Activated T-cell treated with anti-CD3 and anti-CD28 coated beads for 48 hours (primary cell): ENCODE results near the gene GNS.

ENCODE experiments used
- DNase-seq: peaks from one replicate; pipeline ENCODE4 v3.0.0-alpha.2; 2020; ENCODE audit warnings: low read depth

Gene GNS

DNA sequence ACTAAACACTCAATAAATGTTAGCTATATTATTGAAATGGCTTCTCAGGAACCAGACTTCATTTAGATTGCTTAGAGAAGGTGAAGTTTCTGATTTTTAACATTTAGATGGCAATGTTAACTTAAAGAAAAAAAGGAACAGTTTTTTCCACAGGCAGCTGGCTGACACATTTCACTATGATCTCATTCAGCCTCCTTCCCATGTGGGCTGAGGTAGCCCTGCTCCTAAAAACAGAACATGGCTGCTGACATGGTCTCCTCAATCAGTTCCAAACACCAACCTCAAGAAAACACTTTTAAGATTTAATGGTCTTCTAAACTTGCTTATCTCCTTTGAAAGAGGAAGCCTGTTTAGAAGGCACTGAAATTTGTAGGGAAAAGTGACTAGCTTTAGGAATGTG, 23.8 kb downstream of the GNS start:
- no peak for DNase-seq

DNA sequence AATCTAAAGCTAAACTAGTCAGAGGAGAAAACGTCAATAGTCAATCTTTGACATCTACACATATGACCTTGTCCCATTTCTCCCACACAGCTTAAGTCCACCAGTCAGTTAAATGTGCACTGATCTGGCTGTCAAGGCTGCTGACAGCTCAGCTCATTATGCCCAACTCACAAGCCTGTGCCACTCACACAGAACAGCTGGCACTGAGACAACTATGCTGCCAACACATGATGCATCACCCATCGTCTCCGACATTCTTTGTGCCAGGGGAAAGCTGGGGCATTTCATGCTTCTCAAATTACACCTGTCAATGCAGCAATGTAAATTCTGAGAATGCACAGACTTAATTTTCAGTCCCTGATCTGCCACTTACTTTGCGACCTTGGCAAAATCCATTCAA, 25.3 kb downstream of the GNS start:
- no peak for DNase-seq

DNA sequence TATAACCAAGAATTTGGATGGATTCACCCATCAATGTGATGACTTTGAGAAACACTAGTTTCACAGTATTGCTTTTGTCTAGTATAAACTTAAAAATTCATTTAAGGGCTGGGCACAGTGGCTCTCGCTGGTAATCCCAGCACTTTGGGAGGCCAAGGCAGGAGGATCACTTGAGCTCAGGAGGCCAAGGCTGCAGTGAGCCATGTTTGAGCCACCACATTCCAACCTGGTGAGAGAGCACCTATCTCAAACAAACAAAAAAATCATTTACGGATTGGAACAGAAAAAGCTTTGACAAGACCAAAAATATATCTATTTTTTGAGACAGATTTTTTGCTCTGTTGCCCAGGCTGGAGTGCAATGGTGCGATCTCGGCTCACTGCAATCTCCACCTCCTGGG, 27.5 kb downstream of the GNS start:
- no peak for DNase-seq

DNA sequence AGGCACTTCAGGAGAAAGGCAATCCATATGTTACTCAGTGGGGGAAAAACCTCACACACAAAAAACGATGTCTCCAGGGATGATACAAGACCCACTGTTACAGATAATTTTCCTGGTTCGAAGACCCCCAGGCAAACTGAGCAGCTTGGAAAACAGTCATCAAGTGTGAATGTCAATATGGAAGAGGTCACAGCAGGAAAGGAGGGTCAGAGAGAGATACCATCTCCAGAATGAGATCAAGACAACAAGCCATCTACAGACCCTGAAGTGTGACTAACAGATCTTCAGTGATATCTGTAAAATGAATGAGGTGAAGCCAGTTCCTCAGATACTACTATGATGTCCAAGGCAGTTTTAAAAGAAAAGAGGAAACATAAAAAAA, 28.6 kb downstream of the GNS start:
- DNase-seq: no peak

DNA sequence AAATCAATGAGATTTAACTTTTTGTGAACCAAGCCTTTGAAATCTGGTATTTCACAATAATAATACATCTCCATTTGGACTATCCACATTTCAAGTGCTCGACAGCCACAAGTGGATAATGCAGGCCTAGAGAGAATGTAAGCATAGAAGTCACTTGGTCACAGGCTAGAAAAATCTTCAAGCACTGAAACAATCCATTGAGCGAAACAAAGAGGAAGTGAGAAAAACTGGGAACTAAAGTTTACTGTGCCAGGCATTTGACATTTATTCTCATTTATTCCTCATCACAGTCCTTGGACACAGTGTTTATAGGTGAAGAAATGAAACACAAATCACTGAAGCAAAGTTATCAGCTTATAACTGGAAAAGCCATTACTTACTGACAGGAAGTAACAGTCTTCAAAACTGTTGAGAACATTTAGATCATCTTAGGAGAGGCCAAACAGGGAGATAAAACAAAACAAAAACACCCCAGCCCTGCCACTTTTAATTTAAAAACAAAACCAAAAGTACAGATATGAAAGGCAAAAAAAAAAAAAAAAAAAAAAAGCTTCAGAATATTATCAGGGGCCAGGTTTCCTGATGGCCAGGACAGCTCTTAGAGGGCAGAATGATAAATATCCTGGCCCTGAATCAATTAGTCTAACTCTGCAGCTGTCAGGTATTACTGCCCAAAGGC, 29.2 kb downstream of the GNS start:
- DNase-seq: no peak

DNA sequence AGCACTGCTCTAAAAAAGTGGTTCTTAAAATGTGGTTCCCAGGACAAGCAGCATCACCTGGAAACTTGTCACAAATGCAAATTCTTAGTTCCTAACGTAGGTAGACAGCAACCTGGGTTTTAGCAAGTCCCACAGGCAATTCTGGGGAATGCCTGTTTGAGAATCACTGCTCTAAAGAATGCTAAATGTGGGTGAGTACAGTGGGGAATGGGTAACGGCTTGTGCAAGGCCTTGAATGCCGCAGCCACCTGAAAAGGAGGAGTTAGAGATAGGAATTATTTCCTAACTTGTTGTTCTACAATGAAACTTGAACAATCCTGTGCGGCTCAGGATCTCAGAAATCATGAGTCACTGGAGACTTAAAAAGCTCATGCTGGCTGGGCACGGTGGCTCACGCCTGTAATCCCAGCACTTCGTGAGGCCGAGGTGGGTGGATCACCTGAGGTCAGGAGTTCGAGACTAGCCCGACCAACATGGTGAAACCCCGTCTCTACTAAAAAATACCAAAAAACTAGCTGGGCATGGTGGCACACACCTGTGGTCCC, 34.9 kb downstream of the GNS start:
- no peak for DNase-seq

DNA sequence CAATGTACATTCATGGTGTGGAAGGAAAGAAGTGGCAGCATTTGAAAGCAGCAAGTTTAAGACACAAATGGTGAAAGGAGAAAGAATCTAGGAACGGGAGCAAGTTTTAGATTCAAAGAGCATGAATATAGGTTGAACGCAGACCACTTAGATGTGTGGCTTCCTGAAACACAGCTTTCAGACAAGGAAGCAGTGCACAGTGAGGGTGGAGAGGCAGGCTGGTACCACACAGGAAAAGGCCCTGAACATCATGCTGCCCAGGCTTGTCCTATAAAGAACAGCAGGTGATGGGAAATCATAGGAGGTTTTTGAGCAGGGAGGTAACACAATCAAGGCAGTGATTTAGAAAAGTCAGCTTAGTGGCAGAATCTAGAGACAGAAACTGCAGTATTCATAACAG, 35.6 kb downstream of the GNS start:
- no peak for DNase-seq

DNA sequence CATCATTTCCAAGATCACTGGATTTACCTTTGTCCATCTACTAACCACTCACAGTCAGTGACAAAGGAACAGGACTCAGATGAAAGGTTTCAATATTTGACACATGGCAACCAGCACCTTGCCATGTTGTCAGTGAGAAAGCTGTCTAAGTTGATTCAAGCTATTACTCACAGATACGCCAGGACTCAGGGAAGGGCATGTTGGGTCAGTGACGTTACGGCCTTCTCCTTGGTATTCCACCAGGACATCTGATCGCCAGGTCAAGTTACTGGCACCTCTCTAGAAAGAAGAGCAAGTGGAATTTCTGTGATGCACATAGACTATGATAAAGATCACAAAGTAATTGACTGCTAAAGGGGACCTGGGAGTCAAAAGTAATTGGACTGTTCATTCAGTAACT, 36.4 kb downstream of the GNS start:
- no peak for DNase-seq

DNA sequence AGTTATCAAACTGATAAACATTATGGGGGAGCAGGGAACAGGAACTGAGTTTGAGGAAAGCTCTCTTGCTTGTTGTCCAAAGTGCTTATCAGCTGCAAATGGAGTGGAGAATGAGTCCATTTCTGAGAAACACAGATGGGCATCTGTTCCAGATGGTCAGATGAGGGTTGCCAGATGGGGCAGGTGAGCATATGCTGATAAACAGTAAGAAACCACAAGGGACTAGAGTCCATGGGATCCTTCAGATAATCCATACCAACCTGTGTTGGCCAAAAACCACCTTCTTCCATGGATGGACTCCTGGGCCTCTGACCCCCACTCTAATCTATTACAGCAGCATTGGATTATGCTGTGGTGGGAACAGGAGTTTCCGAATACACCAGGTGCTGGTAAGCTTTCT, 38.3 kb downstream of the GNS start:
- no peak for DNase-seq

DNA sequence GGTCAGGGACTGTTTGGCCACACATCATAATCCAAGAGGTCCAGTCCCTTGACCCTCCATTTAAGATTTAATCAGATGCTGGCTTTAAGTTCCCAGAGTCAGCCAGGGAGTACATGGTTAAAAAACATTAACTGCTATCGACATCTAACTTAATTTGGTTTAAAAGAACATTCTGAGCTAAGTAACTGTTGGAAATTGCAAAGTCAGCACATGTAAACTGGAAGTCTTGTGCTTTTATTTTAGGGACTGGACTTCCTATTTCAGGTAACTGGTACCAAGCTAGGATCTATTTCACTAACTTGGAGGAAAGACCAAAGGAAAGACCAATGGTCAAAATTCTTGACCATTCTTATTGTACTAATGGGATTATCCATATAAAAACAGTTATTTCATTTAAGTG, 40.6 kb downstream of the GNS start:
- no peak for DNase-seq

DNA sequence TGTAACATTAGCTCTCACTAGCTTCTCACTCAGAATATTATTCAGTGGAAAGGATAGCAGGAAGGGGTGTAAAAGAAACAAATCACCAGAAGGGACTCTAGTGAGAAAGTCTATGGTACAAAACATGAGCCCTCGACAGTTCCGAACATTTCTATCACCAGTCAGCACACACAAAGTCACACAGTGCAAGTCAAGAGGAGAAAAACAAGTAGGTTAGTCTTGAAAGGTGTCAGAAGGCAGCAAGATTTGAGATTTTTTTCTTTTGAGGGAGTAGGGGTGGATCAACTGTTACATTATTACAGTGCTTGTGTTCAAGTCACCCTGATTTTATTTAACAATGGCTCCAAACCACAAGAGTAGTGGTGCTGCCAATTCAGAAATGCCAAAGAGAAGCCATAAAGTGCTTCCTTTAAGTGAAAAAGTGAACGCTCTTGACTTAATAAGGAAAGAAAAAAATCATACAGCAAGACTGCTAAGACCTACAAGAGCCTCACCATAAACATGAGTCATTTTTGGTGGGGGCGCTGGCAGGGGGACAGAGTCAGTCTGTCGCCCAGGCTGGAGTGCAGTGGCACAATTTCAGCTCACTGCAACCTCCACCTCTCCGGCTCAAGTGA, 42.3 kb downstream of the GNS start:
- DNase-seq: no peak

DNA sequence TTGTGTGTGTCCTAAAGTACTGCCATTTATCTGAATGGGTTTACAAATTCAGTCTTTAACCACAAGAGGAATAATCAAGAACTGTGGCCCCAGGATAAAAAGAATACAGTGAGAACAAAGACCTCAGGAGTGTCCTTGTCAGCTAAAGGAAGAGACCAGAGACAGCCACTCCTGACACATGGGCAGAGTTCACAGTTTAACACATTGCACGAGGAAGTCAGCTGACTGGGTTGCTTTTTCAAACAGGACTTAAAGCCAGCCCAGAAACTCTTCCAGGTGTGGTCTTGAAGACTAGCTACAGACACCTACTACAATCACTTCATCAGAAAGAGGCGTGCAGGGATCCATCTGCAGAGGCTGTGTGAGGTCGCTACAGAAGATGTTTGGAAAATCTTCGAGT, 42.8 kb downstream of the GNS start:
- DNase-seq: no peak

DNA sequence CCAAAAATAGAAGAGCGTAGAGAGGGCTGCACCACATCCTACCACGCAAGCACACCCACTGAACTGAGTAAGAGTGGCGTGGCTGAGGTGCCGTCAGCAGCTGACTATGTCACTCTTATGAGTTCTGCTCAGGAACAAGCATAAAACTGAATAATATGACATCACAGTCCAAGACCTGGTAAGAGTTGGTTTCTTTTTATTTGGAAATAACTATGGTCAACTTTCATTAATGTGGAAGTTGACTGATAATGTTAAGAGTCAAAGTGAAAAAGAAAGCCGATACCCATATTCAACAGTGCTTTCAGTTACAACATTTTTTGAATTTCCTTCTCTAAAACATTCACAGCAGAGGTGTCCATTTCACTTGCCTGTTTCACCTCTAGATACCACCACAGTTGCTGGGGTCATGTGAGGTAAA, 44.6 kb downstream of the GNS start:
- peak; percentile 11 for DNase-seq

DNA sequence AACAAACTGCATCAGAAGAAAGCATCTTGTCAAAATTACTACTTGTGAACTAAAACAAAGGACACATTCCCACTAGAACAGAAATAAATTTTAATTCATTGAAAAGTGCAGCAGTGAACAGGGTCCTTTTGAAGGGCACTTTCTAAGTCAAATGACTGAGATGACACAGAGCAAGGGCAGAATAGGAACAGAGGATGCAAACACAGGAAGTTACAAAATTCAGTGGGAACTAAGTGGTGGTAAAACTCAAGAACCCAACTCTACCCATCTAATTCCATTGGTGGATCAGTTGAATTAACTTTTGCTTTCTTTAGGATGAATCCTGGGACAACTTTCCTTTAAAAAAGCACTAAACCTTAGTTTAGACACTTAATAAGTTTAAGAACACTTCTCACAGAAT, 45.8 kb downstream of the GNS start:
- DNase-seq: no peak

DNA sequence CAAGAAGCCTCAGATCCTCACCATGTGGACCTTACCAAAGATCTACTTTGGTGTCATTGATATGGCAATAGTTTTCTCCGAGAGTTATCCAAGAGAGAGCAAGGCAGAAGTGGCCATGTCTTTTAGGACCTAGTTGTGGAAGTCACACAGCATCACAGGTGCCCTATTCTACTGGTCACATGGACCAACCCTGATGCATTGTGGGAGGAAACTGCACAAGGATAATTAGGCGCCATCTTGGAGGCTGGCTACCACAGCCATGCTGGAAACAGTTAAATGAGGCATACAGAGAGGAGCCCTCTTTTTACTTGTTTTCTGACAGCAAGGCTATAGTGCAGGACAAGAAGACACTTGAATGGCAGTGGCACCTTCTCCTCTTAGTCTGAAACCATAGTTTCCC, 49.8 kb downstream of the GNS start:
- DNase-seq: no peak

DNA sequence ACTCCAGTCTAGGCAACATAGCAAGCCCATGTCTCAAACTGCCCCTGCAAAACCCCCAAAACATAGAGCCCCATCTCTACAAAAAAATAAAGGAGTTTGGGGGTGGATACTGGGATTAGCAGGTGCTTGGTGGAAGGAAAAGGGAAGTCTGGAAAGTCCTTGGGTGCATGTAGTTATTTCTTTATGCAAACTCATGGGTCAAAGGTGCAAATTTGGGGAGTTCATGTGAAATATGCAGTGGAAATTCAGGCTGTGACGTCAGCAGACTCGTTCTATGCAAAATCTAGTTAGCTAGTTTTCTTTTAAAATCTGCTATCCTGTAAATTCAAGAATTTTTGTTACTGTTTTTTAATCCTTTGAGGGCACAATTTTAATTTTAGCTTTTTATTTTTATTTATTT, 51.3 kb downstream of the GNS start:
- DNase-seq: no peak

DNA sequence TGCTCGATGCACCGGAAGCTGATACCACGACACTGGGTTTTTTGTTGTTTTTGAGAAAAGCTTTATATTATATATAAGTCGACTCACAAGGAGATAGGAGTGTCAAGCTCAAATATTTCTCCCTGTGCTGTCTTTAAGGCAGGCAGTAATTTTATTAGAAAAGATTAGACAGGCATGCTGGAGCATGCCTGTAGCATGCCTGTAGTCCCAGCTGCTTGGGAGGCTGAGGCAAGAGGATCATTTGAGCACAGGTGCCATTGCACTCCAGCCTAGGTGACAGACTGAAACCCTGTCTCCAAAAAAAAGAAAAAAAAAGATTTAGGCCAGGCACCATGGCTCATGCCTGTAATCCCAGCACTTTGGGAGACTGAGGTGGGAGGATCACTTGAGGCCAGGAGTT, 51.8 kb downstream of the GNS start:
- DNase-seq: no peak

DNA sequence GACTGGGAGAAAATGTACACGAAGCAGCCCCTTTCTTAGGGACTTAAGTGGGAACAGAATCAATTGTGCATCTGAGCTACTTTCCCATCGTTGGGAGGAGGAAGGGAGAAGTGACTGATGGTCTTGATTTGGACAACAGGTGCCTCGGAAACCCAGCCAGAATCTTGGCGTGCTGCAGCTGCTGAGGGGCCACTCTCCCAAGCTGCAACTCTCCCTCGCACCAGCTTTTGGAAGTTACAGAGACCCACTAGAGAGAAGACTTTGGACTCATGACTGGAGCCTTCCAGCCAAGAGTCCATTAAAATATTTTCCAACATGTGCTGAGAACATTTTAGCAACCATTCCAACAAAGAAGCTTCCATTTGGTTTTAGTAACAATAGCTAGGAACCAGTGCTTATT, 52.3 kb downstream of the GNS start:
- DNase-seq: no peak

DNA sequence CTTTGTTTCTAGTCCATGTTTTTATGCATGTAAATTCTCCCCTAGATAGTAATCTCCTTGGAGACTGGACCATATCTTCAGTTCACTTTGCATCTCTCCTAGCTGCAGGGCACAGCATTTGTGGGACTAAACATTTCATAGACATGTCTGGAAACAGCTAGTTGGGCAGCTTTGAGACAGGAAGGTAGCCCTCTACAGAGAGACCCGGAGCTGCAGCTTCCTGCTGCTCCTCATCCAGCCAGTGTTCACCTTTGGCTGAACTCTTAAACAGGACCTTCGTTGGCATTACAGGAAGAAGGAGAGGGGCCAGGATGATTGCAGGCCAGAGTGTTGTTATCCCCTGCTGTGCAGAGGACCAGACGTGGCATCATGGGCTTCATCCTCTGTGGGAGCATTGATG, 52.9 kb downstream of the GNS start:
- no peak for DNase-seq

DNA sequence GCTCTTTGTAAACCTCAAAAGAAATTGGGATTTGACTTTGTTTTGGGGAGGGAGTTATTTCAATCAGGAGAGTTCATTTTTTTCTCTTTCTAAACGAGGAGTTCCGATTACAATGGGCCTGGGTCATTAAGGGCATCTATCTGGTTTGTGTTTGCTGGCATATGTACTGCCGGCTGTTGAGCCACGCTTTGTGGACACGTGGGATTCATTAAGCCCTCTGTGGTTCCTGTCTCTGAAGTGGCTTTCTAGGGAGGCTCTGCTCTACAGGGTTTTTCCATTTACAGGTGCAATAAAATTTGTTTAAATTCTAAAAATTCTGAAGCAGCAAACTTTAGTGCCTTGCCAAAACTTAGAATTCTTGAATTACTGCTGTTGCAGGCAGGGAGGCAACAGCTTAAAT, 57.9 kb downstream of the GNS start:
- no peak for DNase-seq

DNA sequence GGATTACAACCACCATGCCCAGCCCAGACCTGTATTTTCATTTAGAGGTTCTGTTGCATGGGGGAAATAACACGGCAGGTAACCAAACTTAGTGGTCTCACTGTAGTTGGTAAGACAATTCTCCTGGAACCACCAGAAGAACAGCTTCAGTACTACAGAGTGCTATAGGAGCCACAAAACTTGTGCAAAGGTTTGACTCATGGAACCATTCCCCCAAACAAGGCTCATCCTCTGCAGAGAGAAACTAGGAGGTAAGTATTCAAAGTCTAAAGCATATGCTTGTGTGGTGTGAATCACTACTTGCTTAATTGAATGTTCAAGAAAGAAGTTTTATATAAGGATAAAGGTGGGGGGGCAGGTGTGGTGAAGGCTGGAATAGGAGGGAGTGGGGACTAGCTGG, 58.7 kb downstream of the GNS start:
- DNase-seq: no peak

DNA sequence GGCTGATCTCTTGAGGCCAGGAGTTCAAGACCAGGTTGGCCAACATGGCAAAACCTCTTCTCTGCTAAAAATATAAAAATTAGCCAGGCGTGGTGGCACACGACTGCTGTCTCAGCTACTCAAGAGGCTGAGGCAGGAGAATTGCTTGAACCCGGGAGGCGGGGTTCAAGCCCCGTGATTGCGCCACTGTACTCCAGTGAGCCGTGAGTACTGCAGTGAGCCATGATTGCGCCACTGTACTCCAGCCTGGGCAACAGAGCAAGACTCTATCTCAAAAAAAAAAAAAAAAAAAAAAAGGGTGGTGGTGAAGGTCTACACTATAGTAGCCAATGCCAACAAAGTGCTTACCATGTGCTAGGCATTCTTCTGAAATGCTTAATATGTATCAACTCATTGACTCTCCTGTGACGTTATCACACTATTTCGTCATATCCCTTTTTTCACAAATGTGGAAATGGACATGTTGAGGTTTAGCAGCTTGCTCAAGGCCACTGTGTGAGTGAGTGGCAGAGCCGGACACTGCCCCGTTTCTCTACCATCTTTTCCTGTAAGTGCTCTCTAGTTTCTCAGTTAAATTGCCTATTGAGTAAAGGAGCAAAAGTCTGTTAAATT, 59.6 kb downstream of the GNS start:
- DNase-seq: no peak

DNA sequence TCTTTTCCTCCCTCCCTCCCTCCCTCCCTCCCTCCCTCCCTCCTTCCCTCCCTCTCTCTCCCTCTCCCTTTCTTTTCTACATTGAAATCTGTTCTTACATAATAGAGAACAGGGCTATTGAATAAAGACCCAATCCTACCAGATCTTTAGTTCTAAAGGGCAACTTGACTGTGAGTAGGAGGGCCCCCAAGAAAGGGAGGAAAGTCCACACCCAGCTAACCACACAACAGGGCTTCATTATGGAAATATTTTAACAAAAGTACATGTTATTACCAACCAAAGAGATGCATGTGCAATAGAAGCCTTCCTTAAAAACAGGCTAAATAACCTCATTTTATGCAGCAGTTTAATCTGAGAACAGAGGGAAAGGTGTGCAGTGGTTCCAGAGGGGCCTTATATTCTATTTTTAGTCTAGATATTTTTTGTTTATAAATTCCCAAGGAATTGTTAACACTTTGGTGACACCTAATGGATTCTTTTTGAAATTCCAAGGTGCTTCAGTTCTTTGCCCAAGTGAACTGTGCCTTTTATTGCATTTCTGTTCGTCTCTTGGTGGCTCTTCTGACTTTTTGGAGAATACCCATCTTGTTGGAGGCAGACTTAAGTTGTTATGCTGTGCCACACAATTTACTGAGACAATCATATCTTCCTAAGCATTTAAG, 63.0 kb downstream of the GNS start:
- no peak for DNase-seq
